Measurements from ENCODE around the gene CAPN15. TPM values are rescaled to one million over a fixed set of nuclear protein-coding genes. Genes with fewer than 3 reads are reported as not detected.

CAPN15 gene
- total and polyA plus RNA-seq, 9 of the 15 experiments (the other 6 are each of a cell fraction or from before 2014, with no cell fraction given) = 0.62 to 111 (median 14.2) TPM

- no peak for TF ChIP-seq FOXP4 (CRISPR knock-in tag; IDR thresholded peaks at IDR 0.05; ENCODE audit: borderline replicate concordance)
- TF ChIP-seq NKRF (IDR thresholded peaks at IDR 0.05; ENCODE audit: borderline replicate concordance) = peak; percentile 22; the same call in 1 of the 2 replicates
- no peak for TF ChIP-seq ZNF584 (CRISPR knock-in tag; IDR thresholded peaks at IDR 0.05; ENCODE audit: low read depth)
- TF ChIP-seq ETV6 (IDR thresholded peaks at IDR 0.05; ENCODE audit: borderline replicate concordance in 1 of 2, low read depth in 2 of 2, low read length in 1 of 2) = no peak
- no peak for TF ChIP-seq ETV6 (CRISPR knock-in tag; IDR thresholded peaks at IDR 0.05; ENCODE audit: borderline replicate concordance)
- TF ChIP-seq ZNF197 (CRISPR knock-in tag; IDR thresholded peaks at IDR 0.05; ENCODE audit: low read depth) = no peak
- TF ChIP-seq VEZF1 (CRISPR knock-in tag; IDR thresholded peaks at IDR 0.05) = peak; percentile 55; the same call in 1 of the 2 replicates
- TF ChIP-seq ZNF592 (IDR thresholded peaks at IDR 0.05) = 0 out of 2 replicates have a peak, but pooled peaks have one; percentile 43
- TF ChIP-seq POLR2G (IDR thresholded peaks at IDR 0.05; ENCODE audit: low read depth, low read length) = 0 out of 2 replicates have a peak, but pooled peaks have one; percentile 30
- no peak for TF ChIP-seq RFX5 (IDR thresholded peaks at IDR 0.05; ENCODE audit: low read depth, low read length)
- peak; percentile 83; the same call in 1 of the 2 replicates for TF ChIP-seq ZC3H4 (CRISPR knock-in tag; IDR thresholded peaks at IDR 0.05; ENCODE audit: borderline replicate concordance)
- TF ChIP-seq POLR2AphosphoS5 (IDR thresholded peaks at IDR 0.05; ENCODE audit: control insufficient read depth, insufficient read depth, low read depth, low read length) = 0 out of 2 replicates have a peak, but pooled peaks have one; percentile 12
Measured at GRCh38 chr16:568401-569258, 41.1 kb downstream of the CAPN15 start (continued).

Data from K562 (cell line).